Caco-2 (cell line): ENCODE results near the gene ANK3. TPM values are rescaled to one million over a fixed set of nuclear protein-coding genes. Genes with fewer than 3 reads are reported as not detected.

Source experiments
- BruUV-seq: library from RNA; stranded (reverse); fragments of 400-500 nt; replicated peaks from 2 replicates; lab custom pipeline; 2021; lab: Mats Ljungman, UMichigan
- CTCF ChIA-PET: fragments of 300-600 bp; sonication (Branson Sonifier 250); formaldehyde crosslinking; loops from one replicate; lab custom pipeline; 2022; ENCODE audit warnings: antibody characterized with exemption; lab: Charles Lee
- POLR2A ChIA-PET: fragments of 300-600 bp; sonication (Branson Sonifier 250); formaldehyde crosslinking; loops from one replicate; lab custom pipeline; 2022; ENCODE audit warnings: antibody characterized with exemption; lab: Charles Lee
- DNase-seq, 2 experiments: peaks; one replicate each; pipeline versions ENCODE4 v3.0.0 to v3.0.0-alpha.2; 2020 to 2022
- H3K27me3 ChIP-seq: replicated peaks from 2 replicates; pipeline ENCODE4 v1.6.0; 2011; ENCODE audit warnings: low read length; ENCODE audit not compliant: control insufficient read depth, insufficient read depth
- H3K36me3 ChIP-seq: 2 replicates; pipeline ENCODE4 v1.5.1; 2011; ENCODE audit warnings: low read length; ENCODE audit not compliant: control insufficient read depth, insufficient read depth
- H3K4me1 ChIP-seq: fragments of 250-450 bp; sonication (Bioruptor Pico); 2 replicates; pipeline ENCODE4 v1.5.1; 2020; ENCODE audit warnings: mild to moderate bottlenecking
- H3K4me3 ChIP-seq: 2 replicates; pipeline ENCODE4 v1.5.1; 2011; ENCODE audit warnings: low read depth, mild to moderate bottlenecking, control low read depth, low read length
- H3K9me3 ChIP-seq: fragments of 250-450 bp; sonication (Bioruptor Pico); 2 replicates; pipeline ENCODE4 v1.5.1; 2020; ENCODE audit warnings: mild to moderate bottlenecking, moderate library complexity
- H3K27ac Mint-ChIP-seq: one replicate; pipeline ENCODE4 v1.8.0; 2022; ENCODE audit warnings: mixed read lengths; ENCODE audit not compliant: unreplicated experiment
- H3K27me3 Mint-ChIP-seq: one replicate; pipeline ENCODE4 v1.8.0; 2022; ENCODE audit warnings: mixed read lengths; ENCODE audit not compliant: insufficient read depth, unreplicated experiment
- H3K36me3 Mint-ChIP-seq: one replicate; pipeline ENCODE4 v1.8.0; 2022; ENCODE audit warnings: mild to moderate bottlenecking, mixed read lengths; ENCODE audit not compliant: insufficient read depth, unreplicated experiment
- H3K4me1 Mint-ChIP-seq: one replicate; pipeline ENCODE4 v1.8.0; 2022; ENCODE audit warnings: low read depth, mixed read lengths; ENCODE audit not compliant: unreplicated experiment
- H3K4me3 Mint-ChIP-seq: one replicate; pipeline ENCODE4 v1.8.0; 2022; ENCODE audit warnings: mild to moderate bottlenecking, moderate library complexity, mixed read lengths; ENCODE audit not compliant: unreplicated experiment
- H3K9me3 Mint-ChIP-seq: one replicate; pipeline ENCODE4 v1.8.0; 2022; ENCODE audit warnings: mixed read lengths; ENCODE audit not compliant: unreplicated experiment
- intact Hi-C: fragments of 100-400 bp; cut with micrococcal nuclease; formaldehyde crosslinking; loops from one replicate; pipeline ENCODE4 v1.10.0; 2022; ENCODE audit not compliant: unreplicated experiment
- total RNA-seq: library from RNA; stranded (reverse); gene quantifications from 2 replicates; pipeline ENCODE4 v1.2.3, GENCODE V29; 2022
- TF ChIP-seq, protein P1 (sequence below), 2 experiments: fragments of 200-600 bp in 1 of 2; IDR thresholded peaks; 1 replicate in 1 of 2; 2 replicates in 1 of 2; pipeline versions ENCODE4 v1.5.1 to v1.8.0; 2011 to 2022; ENCODE audit warnings: antibody characterized with exemption in 1 of 2, control low read depth in 1 of 2, inconsistent platforms in 1 of 2, low read depth in 1 of 2, low read length in 1 of 2, mild to moderate bottlenecking in 1 of 2, moderate library complexity in 1 of 2; ENCODE audit not compliant: insufficient read depth in 1 of 2, severe bottlenecking in 1 of 2, unreplicated experiment in 1 of 2

Gene ANK3
- total RNA-seq, 1 experiment from 2014 or later = 46.7 TPM

DNA sequence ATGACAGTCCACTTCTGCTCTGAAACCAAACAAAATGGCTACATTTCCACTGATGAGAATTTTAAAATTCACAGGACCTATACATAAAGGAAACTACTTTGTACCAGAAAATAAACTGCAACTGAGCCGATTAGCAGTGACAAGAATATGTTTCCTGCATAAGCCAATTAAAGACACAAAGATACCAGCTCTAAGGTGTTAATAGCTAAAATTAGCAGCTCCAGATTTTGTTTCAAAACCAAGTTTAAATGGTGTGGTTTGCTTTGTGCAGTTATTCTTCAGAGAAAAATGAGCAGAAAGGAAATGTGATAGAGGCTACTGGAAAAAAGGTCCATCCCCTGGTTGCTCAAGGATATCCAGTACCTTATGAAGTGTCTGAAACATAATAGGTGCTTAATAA lies 123.2 kb downstream of the ANK3 start:
- Histone ChIP-seq H3K9me3 (no peaks in the 10 kb centered on the region), H3K27me3 (no peaks in the 10 kb centered on the region), H3K4me3 (no peak overlapping the region), H3K4me1 (no peaks in the 10 kb centered on the region), H3K36me3 (no peaks in the 10 kb centered on the region)
- POLR2A ChIA-PET = no interaction called here
- Mint-ChIP-seq H3K9me3 (no peaks in the 10 kb centered on the region), H3K4me3 (no peak overlapping the region), H3K27ac (no peak overlapping the region), H3K27me3 (no peaks in the 10 kb centered on the region), H3K36me3 (no peaks in the 10 kb centered on the region), H3K4me1 (no peaks in the 10 kb centered on the region)
- BruUV-seq = no TSS peak
- TF ChIP-seq, protein P1, sequence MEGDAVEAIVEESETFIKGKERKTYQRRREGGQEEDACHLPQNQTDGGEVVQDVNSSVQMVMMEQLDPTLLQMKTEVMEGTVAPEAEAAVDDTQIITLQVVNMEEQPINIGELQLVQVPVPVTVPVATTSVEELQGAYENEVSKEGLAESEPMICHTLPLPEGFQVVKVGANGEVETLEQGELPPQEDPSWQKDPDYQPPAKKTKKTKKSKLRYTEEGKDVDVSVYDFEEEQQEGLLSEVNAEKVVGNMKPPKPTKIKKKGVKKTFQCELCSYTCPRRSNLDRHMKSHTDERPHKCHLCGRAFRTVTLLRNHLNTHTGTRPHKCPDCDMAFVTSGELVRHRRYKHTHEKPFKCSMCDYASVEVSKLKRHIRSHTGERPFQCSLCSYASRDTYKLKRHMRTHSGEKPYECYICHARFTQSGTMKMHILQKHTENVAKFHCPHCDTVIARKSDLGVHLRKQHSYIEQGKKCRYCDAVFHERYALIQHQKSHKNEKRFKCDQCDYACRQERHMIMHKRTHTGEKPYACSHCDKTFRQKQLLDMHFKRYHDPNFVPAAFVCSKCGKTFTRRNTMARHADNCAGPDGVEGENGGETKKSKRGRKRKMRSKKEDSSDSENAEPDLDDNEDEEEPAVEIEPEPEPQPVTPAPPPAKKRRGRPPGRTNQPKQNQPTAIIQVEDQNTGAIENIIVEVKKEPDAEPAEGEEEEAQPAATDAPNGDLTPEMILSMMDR (IDR thresholded peaks at IDR 0.05; ENCODE audit: insufficient read depth in 1 of 2, low read depth in 1 of 2, low read length in 1 of 2, severe bottlenecking in 1 of 2, unreplicated experiment in 1 of 2) = no peak
- CTCF ChIA-PET = no interaction called here
- DNase-seq = no peak
- intact Hi-C loops = no loop called here

DNA sequence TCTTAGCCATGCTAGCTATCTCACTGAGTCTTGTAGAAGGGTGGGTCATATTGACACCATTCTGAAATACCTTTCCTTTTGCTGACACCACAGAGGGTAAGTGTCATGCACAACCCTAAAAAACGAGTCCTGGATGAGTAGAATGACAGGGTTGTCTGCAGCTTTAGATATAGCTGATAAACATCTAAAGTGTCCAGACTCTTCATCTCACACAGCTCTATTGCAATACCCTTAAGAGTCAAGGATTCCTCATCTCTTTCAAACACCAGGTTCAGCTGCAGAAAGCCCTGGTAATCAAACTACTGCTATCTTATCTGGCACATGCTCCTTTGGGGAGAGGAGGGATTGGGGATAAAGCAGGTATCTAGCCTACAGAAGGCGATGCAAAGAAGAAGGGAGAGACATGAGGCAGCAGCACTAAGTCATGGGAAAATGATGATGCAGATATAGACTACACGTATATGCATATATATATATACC lies 127.0 kb downstream of the ANK3 start:
- H3K4me1 Mint-ChIP-seq = peaks cover 10% of the 10 kb centered on the region
- no peak overlapping the region for H3K4me3 Mint-ChIP-seq
- no peaks in the 10 kb centered on the region for H3K36me3 ChIP-seq
- no peaks in the 10 kb centered on the region for H3K27me3 Mint-ChIP-seq
- no peak overlapping the region for H3K27ac Mint-ChIP-seq
- POLR2A ChIA-PET = interaction anchor here (0.6 to 1.0 kb wide), 2 partner anchors 20 to 50 kb away, joined by 3 to 5 read pairs; no protein-coding TSS in a partner anchor
- H3K27me3 ChIP-seq = no peaks in the 10 kb centered on the region
- H3K36me3 Mint-ChIP-seq = no peaks in the 10 kb centered on the region
- no peak for DNase-seq
- no peak overlapping the region for H3K4me3 ChIP-seq
- intact Hi-C loops = no loop called here
- BruUV-seq = no TSS peak
- no peaks in the 10 kb centered on the region for H3K9me3 ChIP-seq
- no peaks in the 10 kb centered on the region for H3K9me3 Mint-ChIP-seq
- 0 out of 2 replicates have a peak, but pooled peaks cover 3% of the 10 kb centered on the region for H3K4me1 ChIP-seq
- CTCF ChIA-PET = interaction anchor here (0.6 to 1.0 kb wide), 2 partner anchors 24 to 27 kb away, joined by 3 read pairs; no protein-coding TSS in a partner anchor
- TF ChIP-seq, protein P1 (IDR thresholded peaks at IDR 0.05; ENCODE audit: insufficient read depth in 1 of 2, low read depth in 1 of 2, low read length in 1 of 2, severe bottlenecking in 1 of 2, unreplicated experiment in 1 of 2) = no peak

DNA sequence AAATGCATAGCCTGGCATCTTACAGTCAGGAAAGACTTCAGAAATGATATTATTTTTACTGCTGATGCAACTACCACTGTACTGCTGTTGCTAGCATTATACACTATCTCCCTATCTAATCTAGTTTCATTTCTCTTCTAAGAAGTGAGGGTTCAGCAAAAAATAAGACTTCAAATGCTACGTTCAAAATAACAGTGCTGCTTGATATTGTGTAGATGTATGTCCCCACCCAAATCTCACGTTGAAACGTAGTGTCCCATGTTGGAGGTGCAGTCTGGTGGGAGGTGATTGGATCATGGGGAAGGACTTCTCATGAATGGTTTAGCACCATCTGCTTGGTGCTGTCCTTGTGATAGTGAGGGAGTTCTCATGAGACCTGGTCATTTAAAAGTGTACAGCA lies 129.4 kb downstream of the ANK3 start:
- H3K27me3 Mint-ChIP-seq = no peaks in the 10 kb centered on the region
- no peak for DNase-seq
- TF ChIP-seq, protein P1 (IDR thresholded peaks at IDR 0.05; ENCODE audit: insufficient read depth in 1 of 2, low read depth in 1 of 2, low read length in 1 of 2, severe bottlenecking in 1 of 2, unreplicated experiment in 1 of 2) = no peak
- Histone ChIP-seq H3K9me3 (no peaks in the 10 kb centered on the region), H3K27me3 (no peaks in the 10 kb centered on the region), H3K4me3 (no peak overlapping the region), H3K4me1 (0 out of 2 replicates have a peak, but pooled peaks cover 5% of the 10 kb centered on the region), H3K36me3 (no peaks in the 10 kb centered on the region)
- ChIA-PET CTCF (no interaction called here), POLR2A (no interaction called here)
- peaks cover 15% of the 10 kb centered on the region for H3K4me1 Mint-ChIP-seq
- H3K4me3 Mint-ChIP-seq = no peak overlapping the region
- no peak overlapping the region for H3K27ac Mint-ChIP-seq
- no TSS peak for BruUV-seq
- no peaks in the 10 kb centered on the region for H3K9me3 Mint-ChIP-seq
- no peaks in the 10 kb centered on the region for H3K36me3 Mint-ChIP-seq
- intact Hi-C loops = no loop called here
